WTC11 (cell line): ENCODE measurements around the gene RBM43. TPM values are rescaled to one million over a fixed set of nuclear protein-coding genes. Genes with fewer than 3 reads are reported as not detected.

Experiments
- ATAC-seq: fragments of 200-7000 bp; cut with Tn5 transposase; 2 replicates; pipeline ENCODE4 v1.10.0; 2021; ENCODE audit warnings: mild to moderate bottlenecking, moderate library complexity
- CTCF ChIA-PET: fragments of 300-600 bp; sonication (Branson Sonifier 250); formaldehyde crosslinking; loops from one replicate; lab custom pipeline; 2021; ENCODE audit warnings: antibody characterized with exemption; lab: Charles Lee
- POLR2A ChIA-PET: fragments of 350-600 bp; sonication (Branson Sonifier 250); formaldehyde crosslinking; loops from one replicate; lab custom pipeline; 2021; ENCODE audit warnings: antibody characterized with exemption; lab: Charles Lee
- DNase-seq: peaks from one replicate; pipeline ENCODE4 v3.0.0; 2021; ENCODE audit warnings: low spot score
- H3K27ac Mint-ChIP-seq: 2 replicates; pipeline ENCODE4 v1.8.0; 2021; ENCODE audit warnings: mixed read lengths
- H3K27me3 Mint-ChIP-seq: 2 replicates; pipeline ENCODE4 v1.8.0; 2021; ENCODE audit warnings: low read depth, mild to moderate bottlenecking, moderate library complexity, mixed read lengths
- H3K36me3 Mint-ChIP-seq: 2 replicates; pipeline ENCODE4 v1.8.0; 2021; ENCODE audit warnings: mixed read lengths
- H3K4me1 Mint-ChIP-seq: 2 replicates; pipeline ENCODE4 v1.8.0; 2022; ENCODE audit warnings: mixed read lengths
- H3K4me3 Mint-ChIP-seq: 2 replicates; pipeline ENCODE4 v1.8.0; 2021; ENCODE audit warnings: mild to moderate bottlenecking, moderate library complexity, mixed read lengths
- H3K9me3 Mint-ChIP-seq: 2 replicates; pipeline ENCODE4 v1.8.0; 2021; ENCODE audit warnings: mixed read lengths
- CREM ChIP-seq: sonication (generic); formaldehyde crosslinking; IDR thresholded peaks from 2 replicates; pipeline ENCODE4 v1.8.1; 2022; ENCODE audit warnings: mild to moderate bottlenecking, missing genetic modification reagents, moderate library complexity
- FOXK1 ChIP-seq: sonication (generic); formaldehyde crosslinking; IDR thresholded peaks from 2 replicates; pipeline ENCODE4 v1.8.0; 2022; ENCODE audit warnings: mild to moderate bottlenecking, moderate library complexity, missing genetic modification reagents
- FOXP1 ChIP-seq: sonication (generic); formaldehyde crosslinking; IDR thresholded peaks from 2 replicates; pipeline ENCODE4 v1.8.0; 2022; ENCODE audit warnings: missing genetic modification reagents, mild to moderate bottlenecking, moderate library complexity, borderline replicate concordance
- GABPB1 ChIP-seq: sonication (generic); formaldehyde crosslinking; IDR thresholded peaks from 2 replicates; pipeline ENCODE4 v1.8.1; 2023; ENCODE audit warnings: mild to moderate bottlenecking, missing genetic modification reagents
- IRF2 ChIP-seq: sonication (generic); formaldehyde crosslinking; IDR thresholded peaks from 2 replicates; pipeline ENCODE4 v1.8.0; 2022; ENCODE audit warnings: low read depth, missing genetic modification reagents, borderline replicate concordance
- JUN ChIP-seq: sonication (generic); formaldehyde crosslinking; IDR thresholded peaks from 2 replicates; pipeline ENCODE4 v1.8.0; 2023; ENCODE audit warnings: mild to moderate bottlenecking, missing genetic modification reagents
- KAT7 ChIP-seq: sonication (generic); formaldehyde crosslinking; IDR thresholded peaks from 2 replicates; pipeline ENCODE4 v1.8.1; 2023; ENCODE audit warnings: missing genetic modification reagents, mild to moderate bottlenecking, borderline replicate concordance
- OVOL2 ChIP-seq: fragments of 250-450 bp; sonication (Bioruptor Pico); IDR thresholded peaks from 2 replicates; pipeline ENCODE4 v1.9.0; 2021; ENCODE audit warnings: mild to moderate bottlenecking, borderline replicate concordance
- SOX15 ChIP-seq: fragments of 250-450 bp; sonication (Bioruptor Pico); IDR thresholded peaks from 2 replicates; pipeline ENCODE4 v1.9.0; 2021; ENCODE audit warnings: mild to moderate bottlenecking
- TEAD1 ChIP-seq: sonication (generic); formaldehyde crosslinking; IDR thresholded peaks from 2 replicates; pipeline ENCODE4 v1.8.0; 2022; ENCODE audit warnings: mild to moderate bottlenecking, missing genetic modification reagents
- ZBTB21 ChIP-seq: sonication (generic); formaldehyde crosslinking; IDR thresholded peaks from 2 replicates; pipeline ENCODE4 v1.8.1; 2023; ENCODE audit warnings: mild to moderate bottlenecking, missing genetic modification reagents, borderline replicate concordance
- ZNF138 ChIP-seq: sonication (generic); formaldehyde crosslinking; conservative IDR thresholded peaks from 2 replicates; pipeline ENCODE4 v1.8.1; 2022; ENCODE audit warnings: mild to moderate bottlenecking, moderate library complexity, missing genetic modification reagents
- ZNF263 ChIP-seq: sonication (generic); formaldehyde crosslinking; IDR thresholded peaks from 2 replicates; pipeline ENCODE4 v1.8.1; 2022; ENCODE audit warnings: low read depth, mild to moderate bottlenecking, moderate library complexity, missing genetic modification reagents
- ZNF317 ChIP-seq: sonication (generic); formaldehyde crosslinking; IDR thresholded peaks from 2 replicates; pipeline ENCODE4 v1.8.1; 2023; ENCODE audit warnings: low read depth, mild to moderate bottlenecking, moderate library complexity, missing genetic modification reagents, borderline replicate concordance
- ZNF416 ChIP-seq: fragments of 250-450 bp; sonication (Bioruptor Pico); IDR thresholded peaks from 2 replicates; pipeline ENCODE4 v1.9.0; 2021; ENCODE audit warnings: mild to moderate bottlenecking, inconsistent platforms
- ZNF423 ChIP-seq: fragments of 250-450 bp; sonication (Bioruptor Pico); IDR thresholded peaks from 2 replicates; pipeline ENCODE4 v2.1.2; 2022; ENCODE audit warnings: mild to moderate bottlenecking, moderate library complexity
- total RNA-seq: library from RNA; stranded (reverse); gene quantifications from 3 replicates; pipeline ENCODE4 v1.2.3, GENCODE V29; 2021
- TF ChIP-seq, protein P1 (sequence below): fragments of 250-450 bp; sonication (Bioruptor Pico); IDR thresholded peaks from 2 replicates; pipeline ENCODE4 v1.9.0; 2021; ENCODE audit warnings: mild to moderate bottlenecking
- TF ChIP-seq, protein P2 (sequence below): fragments of 250-450 bp; sonication (Bioruptor Pico); IDR thresholded peaks from 2 replicates; pipeline ENCODE4 v1.8.0; 2021; ENCODE audit warnings: mild to moderate bottlenecking
- TF ChIP-seq, protein P3 (sequence below): fragments of 250-450 bp; sonication (Bioruptor Pico); IDR thresholded peaks from 2 replicates; pipeline ENCODE4 v1.9.0; 2021; ENCODE audit warnings: moderate library complexity, mild to moderate bottlenecking, inconsistent platforms, borderline replicate concordance
- TF ChIP-seq, protein P4 (sequence below): fragments of 250-450 bp; sonication (Bioruptor Pico); IDR thresholded peaks from 2 replicates; pipeline ENCODE4 v1.9.0; 2021; ENCODE audit warnings: mild to moderate bottlenecking
- TF ChIP-seq, protein P5 (sequence below): sonication (generic); formaldehyde crosslinking; IDR thresholded peaks from 2 replicates; pipeline ENCODE4 v1.8.1; 2023; ENCODE audit warnings: mild to moderate bottlenecking, moderate library complexity, missing genetic modification reagents
- TF ChIP-seq, protein P6 (sequence below): sonication (generic); formaldehyde crosslinking; IDR thresholded peaks from 2 replicates; pipeline ENCODE4 v1.8.1; 2022; ENCODE audit warnings: mild to moderate bottlenecking, missing genetic modification reagents, moderate library complexity, borderline replicate concordance
- TF ChIP-seq, protein P7 (sequence below): sonication (generic); formaldehyde crosslinking; IDR thresholded peaks from 2 replicates; pipeline ENCODE4 v1.8.1; 2023; ENCODE audit warnings: mild to moderate bottlenecking, missing genetic modification reagents
- TF ChIP-seq, protein P8 (sequence below): sonication (generic); formaldehyde crosslinking; IDR thresholded peaks from 2 replicates; pipeline ENCODE4 v1.8.0; 2022; ENCODE audit warnings: mild to moderate bottlenecking, missing genetic modification reagents
- TF ChIP-seq, protein P9 (sequence below): fragments of 250-450 bp; sonication (Bioruptor Pico); IDR thresholded peaks from 2 replicates; pipeline ENCODE4 v2.1.2; 2022; ENCODE audit warnings: mild to moderate bottlenecking, moderate library complexity

Gene RBM43
- total RNA-seq, 1 experiment from 2014 or later: 2.8 TPM

DNA sequence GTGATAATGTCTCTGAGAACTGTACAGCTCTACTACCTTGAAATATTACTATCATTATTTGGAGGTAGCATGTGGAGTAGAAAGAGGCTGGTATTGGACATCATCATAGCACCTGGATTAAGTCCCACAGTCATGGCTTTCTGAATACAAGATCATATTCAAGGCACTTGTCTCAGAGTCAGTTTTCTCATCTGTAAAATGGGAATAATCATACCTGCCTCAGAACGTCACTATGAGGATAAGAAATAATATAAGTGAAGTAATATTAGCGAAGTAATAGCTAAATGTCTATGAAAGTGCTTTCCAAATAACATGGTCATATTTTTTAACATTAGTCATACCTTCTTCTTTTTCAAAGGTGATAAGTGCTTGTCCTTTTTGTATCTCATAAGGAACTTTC lies 16.8 kb upstream of the RBM43 start:
- Mint-ChIP-seq H3K4me3 (no peak overlapping the region), H3K36me3 (no peaks in the 10 kb centered on the region)
- ATAC-seq (no peak), DNase-seq (no peak)
- TF ChIP-seq, protein P1, sequence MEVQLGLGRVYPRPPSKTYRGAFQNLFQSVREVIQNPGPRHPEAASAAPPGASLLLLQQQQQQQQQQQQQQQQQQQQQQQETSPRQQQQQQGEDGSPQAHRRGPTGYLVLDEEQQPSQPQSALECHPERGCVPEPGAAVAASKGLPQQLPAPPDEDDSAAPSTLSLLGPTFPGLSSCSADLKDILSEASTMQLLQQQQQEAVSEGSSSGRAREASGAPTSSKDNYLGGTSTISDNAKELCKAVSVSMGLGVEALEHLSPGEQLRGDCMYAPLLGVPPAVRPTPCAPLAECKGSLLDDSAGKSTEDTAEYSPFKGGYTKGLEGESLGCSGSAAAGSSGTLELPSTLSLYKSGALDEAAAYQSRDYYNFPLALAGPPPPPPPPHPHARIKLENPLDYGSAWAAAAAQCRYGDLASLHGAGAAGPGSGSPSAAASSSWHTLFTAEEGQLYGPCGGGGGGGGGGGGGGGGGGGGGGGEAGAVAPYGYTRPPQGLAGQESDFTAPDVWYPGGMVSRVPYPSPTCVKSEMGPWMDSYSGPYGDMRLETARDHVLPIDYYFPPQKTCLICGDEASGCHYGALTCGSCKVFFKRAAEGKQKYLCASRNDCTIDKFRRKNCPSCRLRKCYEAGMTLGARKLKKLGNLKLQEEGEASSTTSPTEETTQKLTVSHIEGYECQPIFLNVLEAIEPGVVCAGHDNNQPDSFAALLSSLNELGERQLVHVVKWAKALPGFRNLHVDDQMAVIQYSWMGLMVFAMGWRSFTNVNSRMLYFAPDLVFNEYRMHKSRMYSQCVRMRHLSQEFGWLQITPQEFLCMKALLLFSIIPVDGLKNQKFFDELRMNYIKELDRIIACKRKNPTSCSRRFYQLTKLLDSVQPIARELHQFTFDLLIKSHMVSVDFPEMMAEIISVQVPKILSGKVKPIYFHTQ (CRISPR knock-in tag): no peak
- TF ChIP-seq IRF2 (no peak), ZNF263 (CRISPR knock-in tag) (no peak), FOXK1 (CRISPR knock-in tag) (no peak), ZBTB21 (CRISPR knock-in tag) (no peak), OVOL2 (CRISPR knock-in tag) (no peak), ZNF138 (CRISPR knock-in tag) (no peak), SOX15 (CRISPR knock-in tag) (no peak)
- TF ChIP-seq, protein P2, sequence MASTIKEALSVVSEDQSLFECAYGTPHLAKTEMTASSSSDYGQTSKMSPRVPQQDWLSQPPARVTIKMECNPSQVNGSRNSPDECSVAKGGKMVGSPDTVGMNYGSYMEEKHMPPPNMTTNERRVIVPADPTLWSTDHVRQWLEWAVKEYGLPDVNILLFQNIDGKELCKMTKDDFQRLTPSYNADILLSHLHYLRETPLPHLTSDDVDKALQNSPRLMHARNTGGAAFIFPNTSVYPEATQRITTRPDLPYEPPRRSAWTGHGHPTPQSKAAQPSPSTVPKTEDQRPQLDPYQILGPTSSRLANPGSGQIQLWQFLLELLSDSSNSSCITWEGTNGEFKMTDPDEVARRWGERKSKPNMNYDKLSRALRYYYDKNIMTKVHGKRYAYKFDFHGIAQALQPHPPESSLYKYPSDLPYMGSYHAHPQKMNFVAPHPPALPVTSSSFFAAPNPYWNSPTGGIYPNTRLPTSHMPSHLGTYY: no peak
- TF ChIP-seq, protein P3, sequence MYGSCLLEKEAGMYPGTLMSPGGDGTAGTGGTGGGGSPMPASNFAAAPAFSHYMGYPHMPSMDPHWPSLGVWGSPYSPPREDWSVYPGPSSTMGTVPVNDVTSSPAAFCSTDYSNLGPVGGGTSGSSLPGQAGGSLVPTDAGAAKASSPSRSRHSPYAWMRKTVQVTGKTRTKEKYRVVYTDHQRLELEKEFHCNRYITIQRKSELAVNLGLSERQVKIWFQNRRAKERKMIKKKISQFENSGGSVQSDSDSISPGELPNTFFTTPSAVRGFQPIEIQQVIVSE (CRISPR knock-in tag): no peak
- TF ChIP-seq, protein P4, sequence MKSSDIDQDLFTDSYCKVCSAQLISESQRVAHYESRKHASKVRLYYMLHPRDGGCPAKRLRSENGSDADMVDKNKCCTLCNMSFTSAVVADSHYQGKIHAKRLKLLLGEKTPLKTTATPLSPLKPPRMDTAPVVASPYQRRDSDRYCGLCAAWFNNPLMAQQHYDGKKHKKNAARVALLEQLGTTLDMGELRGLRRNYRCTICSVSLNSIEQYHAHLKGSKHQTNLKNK (CRISPR knock-in tag): no peak
- TF ChIP-seq, protein P5, sequence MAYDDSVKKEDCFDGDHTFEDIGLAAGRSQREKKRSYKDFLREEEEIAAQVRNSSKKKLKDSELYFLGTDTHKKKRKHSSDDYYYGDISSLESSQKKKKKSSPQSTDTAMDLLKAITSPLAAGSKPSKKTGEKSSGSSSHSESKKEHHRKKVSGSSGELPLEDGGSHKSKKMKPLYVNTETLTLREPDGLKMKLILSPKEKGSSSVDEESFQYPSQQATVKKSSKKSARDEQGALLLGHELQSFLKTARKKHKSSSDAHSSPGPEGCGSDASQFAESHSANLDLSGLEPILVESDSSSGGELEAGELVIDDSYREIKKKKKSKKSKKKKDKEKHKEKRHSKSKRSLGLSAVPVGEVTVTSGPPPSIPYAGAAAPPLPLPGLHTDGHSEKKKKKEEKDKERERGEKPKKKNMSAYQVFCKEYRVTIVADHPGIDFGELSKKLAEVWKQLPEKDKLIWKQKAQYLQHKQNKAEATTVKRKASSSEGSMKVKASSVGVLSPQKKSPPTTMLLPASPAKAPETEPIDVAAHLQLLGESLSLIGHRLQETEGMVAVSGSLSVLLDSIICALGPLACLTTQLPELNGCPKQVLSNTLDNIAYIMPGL: no peak
- TF ChIP-seq, all 79 proteins: peak for 0
- no peaks in the 10 kb centered on the region for H3K4me1 Mint-ChIP-seq
- no peak overlapping the region for H3K27ac Mint-ChIP-seq
- CTCF ChIA-PET: interaction anchor here (1.3 kb wide), 1 partner anchor 40 kb away, joined by 3 read pairs; no protein-coding TSS in a partner anchor
- H3K9me3 Mint-ChIP-seq: no peaks in the 10 kb centered on the region
- no peaks in the 10 kb centered on the region for H3K27me3 Mint-ChIP-seq
- POLR2A ChIA-PET: no interaction called here

DNA sequence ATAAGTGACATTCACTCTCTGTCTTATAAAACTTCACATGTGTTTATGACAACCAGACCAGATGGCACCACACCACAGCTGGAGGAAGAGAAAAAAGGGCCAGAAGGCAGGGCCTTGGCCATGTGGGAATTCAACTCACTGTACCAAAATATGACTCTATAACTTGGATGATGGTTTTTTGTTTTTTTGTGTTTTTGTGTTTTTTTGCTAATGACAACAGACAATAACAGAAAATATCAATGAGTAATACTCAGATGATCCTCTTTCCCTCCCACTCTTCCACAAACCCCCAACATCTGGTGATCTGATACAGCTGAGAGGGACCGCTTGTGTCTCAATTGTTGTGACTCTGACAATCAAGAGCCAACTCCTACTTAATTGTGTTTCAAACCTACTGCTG lies 15.4 kb upstream of the RBM43 start:
- ChIA-PET CTCF (no interaction called here), POLR2A (no interaction called here)
- Mint-ChIP-seq H3K27ac (no peak overlapping the region), H3K27me3 (no peaks in the 10 kb centered on the region), H3K4me3 (no peak overlapping the region), H3K9me3 (no peaks in the 10 kb centered on the region), H3K36me3 (no peaks in the 10 kb centered on the region), H3K4me1 (no peaks in the 10 kb centered on the region)
- ATAC-seq: no peak
- no peak for DNase-seq
- no peak for TF ChIP-seq ZNF423
- TF ChIP-seq ZNF416: no peak
- TF ChIP-seq ZNF317 (CRISPR knock-in tag): no peak
- no peak for TF ChIP-seq CREM (CRISPR knock-in tag)
- TF ChIP-seq KAT7 (CRISPR knock-in tag): no peak
- TF ChIP-seq TEAD1: no peak
- TF ChIP-seq, protein P6, sequence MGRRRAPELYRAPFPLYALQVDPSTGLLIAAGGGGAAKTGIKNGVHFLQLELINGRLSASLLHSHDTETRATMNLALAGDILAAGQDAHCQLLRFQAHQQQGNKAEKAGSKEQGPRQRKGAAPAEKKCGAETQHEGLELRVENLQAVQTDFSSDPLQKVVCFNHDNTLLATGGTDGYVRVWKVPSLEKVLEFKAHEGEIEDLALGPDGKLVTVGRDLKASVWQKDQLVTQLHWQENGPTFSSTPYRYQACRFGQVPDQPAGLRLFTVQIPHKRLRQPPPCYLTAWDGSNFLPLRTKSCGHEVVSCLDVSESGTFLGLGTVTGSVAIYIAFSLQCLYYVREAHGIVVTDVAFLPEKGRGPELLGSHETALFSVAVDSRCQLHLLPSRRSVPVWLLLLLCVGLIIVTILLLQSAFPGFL (CRISPR knock-in tag): no peak
- TF ChIP-seq FOXP1 (CRISPR knock-in tag): no peak
- TF ChIP-seq GABPB1 (CRISPR knock-in tag): no peak
- TF ChIP-seq, protein P7, sequence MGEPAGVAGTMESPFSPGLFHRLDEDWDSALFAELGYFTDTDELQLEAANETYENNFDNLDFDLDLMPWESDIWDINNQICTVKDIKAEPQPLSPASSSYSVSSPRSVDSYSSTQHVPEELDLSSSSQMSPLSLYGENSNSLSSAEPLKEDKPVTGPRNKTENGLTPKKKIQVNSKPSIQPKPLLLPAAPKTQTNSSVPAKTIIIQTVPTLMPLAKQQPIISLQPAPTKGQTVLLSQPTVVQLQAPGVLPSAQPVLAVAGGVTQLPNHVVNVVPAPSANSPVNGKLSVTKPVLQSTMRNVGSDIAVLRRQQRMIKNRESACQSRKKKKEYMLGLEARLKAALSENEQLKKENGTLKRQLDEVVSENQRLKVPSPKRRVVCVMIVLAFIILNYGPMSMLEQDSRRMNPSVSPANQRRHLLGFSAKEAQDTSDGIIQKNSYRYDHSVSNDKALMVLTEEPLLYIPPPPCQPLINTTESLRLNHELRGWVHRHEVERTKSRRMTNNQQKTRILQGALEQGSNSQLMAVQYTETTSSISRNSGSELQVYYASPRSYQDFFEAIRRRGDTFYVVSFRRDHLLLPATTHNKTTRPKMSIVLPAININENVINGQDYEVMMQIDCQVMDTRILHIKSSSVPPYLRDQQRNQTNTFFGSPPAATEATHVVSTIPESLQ (CRISPR knock-in tag): no peak
- TF ChIP-seq JUN (CRISPR knock-in tag): no peak
- TF ChIP-seq ZNF138 (CRISPR knock-in tag): no peak
- TF ChIP-seq, protein P8, sequence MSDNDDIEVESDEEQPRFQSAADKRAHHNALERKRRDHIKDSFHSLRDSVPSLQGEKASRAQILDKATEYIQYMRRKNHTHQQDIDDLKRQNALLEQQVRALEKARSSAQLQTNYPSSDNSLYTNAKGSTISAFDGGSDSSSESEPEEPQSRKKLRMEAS (CRISPR knock-in tag): no peak
- TF ChIP-seq, protein P9, sequence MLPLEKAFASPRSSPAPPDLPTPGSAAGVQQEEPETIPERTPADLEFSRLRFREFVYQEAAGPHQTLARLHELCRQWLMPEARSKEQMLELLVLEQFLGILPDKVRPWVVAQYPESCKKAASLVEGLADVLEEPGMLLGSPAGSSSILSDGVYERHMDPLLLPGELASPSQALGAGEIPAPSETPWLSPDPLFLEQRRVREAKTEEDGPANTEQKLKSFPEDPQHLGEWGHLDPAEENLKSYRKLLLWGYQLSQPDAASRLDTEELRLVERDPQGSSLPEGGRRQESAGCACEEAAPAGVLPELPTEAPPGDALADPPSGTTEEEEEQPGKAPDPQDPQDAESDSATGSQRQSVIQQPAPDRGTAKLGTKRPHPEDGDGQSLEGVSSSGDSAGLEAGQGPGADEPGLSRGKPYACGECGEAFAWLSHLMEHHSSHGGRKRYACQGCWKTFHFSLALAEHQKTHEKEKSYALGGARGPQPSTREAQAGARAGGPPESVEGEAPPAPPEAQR (CRISPR knock-in tag): no peak
